DOHH2 (cell line): ENCODE measurements around the gene MRPL18.

ENCODE experiments used
- H3F3A ChIP-seq: fragments of 200-600 bp; sonication (generic), shearing (Covaris generic); 2 replicates; pipeline ENCODE4 v1.6.0; 2016; ENCODE audit warnings: antibody characterized with exemption, mild to moderate bottlenecking; ENCODE audit not compliant: control insufficient read depth, insufficient read depth
- H3K27ac ChIP-seq: fragments of 200-600 bp; sonication (generic); 2 replicates; pipeline ENCODE4 v1.5.1; 2014; ENCODE audit warnings: low read depth, mild to moderate bottlenecking, low read length, moderate library complexity
- H3K27me3 ChIP-seq: fragments of 200-600 bp; sonication (generic); 2 replicates; pipeline ENCODE4 v1.6.1; 2014; ENCODE audit warnings: mild to moderate bottlenecking, low read length, mixed read lengths; ENCODE audit not compliant: control insufficient read depth
- H3K36me3 ChIP-seq: fragments of 200-600 bp; sonication (generic); 2 replicates; pipeline ENCODE4 v1.6.1; 2014; ENCODE audit warnings: mild to moderate bottlenecking, low read length, moderate library complexity, mixed read lengths; ENCODE audit not compliant: control insufficient read depth
- H3K4me1 ChIP-seq: fragments of 200-600 bp; sonication (generic); 2 replicates; pipeline ENCODE4 v1.6.1; 2014; ENCODE audit warnings: mild to moderate bottlenecking, low read length, mixed read lengths; ENCODE audit not compliant: control insufficient read depth
- H3K4me2 ChIP-seq: fragments of 200-600 bp; sonication (generic); 2 replicates; pipeline ENCODE4 v1.6.0; 2014; ENCODE audit warnings: mild to moderate bottlenecking, low read length, moderate library complexity
- H3K4me3 ChIP-seq: fragments of 200-600 bp; sonication (generic); 2 replicates; pipeline ENCODE4 v1.5.1; 2014; ENCODE audit warnings: mild to moderate bottlenecking, low read length, mixed read lengths
- H3K79me2 ChIP-seq: fragments of 200-600 bp; sonication (generic); 2 replicates; pipeline ENCODE4 v1.6.1; 2014; ENCODE audit warnings: mild to moderate bottlenecking, low read length, mixed read lengths; ENCODE audit not compliant: control insufficient read depth
- H3K9me2 ChIP-seq: fragments of 200-600 bp; sonication (generic); replicated peaks from 2 replicates; pipeline ENCODE4 v1.6.1; 2014; ENCODE audit warnings: mild to moderate bottlenecking, low read length, mixed read lengths; ENCODE audit not compliant: control insufficient read depth
- H3K9me3 ChIP-seq: fragments of 200-600 bp; sonication (generic); 2 replicates; pipeline ENCODE4 v1.6.1; 2014; ENCODE audit warnings: antibody characterized with exemption, low read length, mixed read lengths; ENCODE audit not compliant: control insufficient read depth, insufficient read depth
- H4K20me1 ChIP-seq: fragments of 200-600 bp; sonication (generic); 2 replicates; pipeline ENCODE4 v1.6.0; 2014; ENCODE audit warnings: low read depth, mild to moderate bottlenecking, antibody characterized with exemption, low read length, moderate library complexity; ENCODE audit not compliant: control insufficient read depth, insufficient read depth
- EZH2phosphoT487 ChIP-seq: fragments of 200-600 bp; sonication (generic); IDR thresholded peaks from 2 replicates; pipeline ENCODE4 v1.6.1; 2017; ENCODE audit warnings: borderline replicate concordance, mild to moderate bottlenecking, antibody characterized with exemption, low read length, moderate library complexity, mixed read lengths
- TF ChIP-seq, protein P1 (sequence below): fragments of 200-600 bp; sonication (generic); IDR thresholded peaks from one replicate; pipeline ENCODE4 v1.5.1; 2014; ENCODE audit warnings: antibody characterized with exemption, mild to moderate bottlenecking, low read depth, low read length; ENCODE audit not compliant: poor library complexity, severe bottlenecking

MRPL18 gene

GRCh38 chr6:159778131-159778530 lies 12.1 kb upstream of the MRPL18 start:
- H3K4me2 ChIP-seq, result no peak overlapping the region
- H3K27ac ChIP-seq, result no peak overlapping the region
- no peaks in the 10 kb centered on the region for H3K9me2 ChIP-seq
- H3F3A ChIP-seq, result peaks cover 82% of the 10 kb centered on the region
- peaks cover 96% of the 10 kb centered on the region for H3K36me3 ChIP-seq
- peaks cover 20% of the 10 kb centered on the region for H3K79me2 ChIP-seq
- TF ChIP-seq, protein P1, sequence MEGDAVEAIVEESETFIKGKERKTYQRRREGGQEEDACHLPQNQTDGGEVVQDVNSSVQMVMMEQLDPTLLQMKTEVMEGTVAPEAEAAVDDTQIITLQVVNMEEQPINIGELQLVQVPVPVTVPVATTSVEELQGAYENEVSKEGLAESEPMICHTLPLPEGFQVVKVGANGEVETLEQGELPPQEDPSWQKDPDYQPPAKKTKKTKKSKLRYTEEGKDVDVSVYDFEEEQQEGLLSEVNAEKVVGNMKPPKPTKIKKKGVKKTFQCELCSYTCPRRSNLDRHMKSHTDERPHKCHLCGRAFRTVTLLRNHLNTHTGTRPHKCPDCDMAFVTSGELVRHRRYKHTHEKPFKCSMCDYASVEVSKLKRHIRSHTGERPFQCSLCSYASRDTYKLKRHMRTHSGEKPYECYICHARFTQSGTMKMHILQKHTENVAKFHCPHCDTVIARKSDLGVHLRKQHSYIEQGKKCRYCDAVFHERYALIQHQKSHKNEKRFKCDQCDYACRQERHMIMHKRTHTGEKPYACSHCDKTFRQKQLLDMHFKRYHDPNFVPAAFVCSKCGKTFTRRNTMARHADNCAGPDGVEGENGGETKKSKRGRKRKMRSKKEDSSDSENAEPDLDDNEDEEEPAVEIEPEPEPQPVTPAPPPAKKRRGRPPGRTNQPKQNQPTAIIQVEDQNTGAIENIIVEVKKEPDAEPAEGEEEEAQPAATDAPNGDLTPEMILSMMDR, result no peak
- no peak for TF ChIP-seq EZH2phosphoT487
- H3K4me1 ChIP-seq, result no peaks in the 10 kb centered on the region
- no peak overlapping the region for H3K4me3 ChIP-seq
- peaks cover 10% of the 10 kb centered on the region; the same call in 1 of the 2 replicates for H4K20me1 ChIP-seq
- no peaks in the 10 kb centered on the region for H3K9me3 ChIP-seq
- H3K27me3 ChIP-seq, result no peaks in the 10 kb centered on the region

- Histone ChIP-seq H3K79me2 (peaks cover 25% of the 10 kb centered on the region), H3K4me1 (no peaks in the 10 kb centered on the region), H3K4me2 (no peak overlapping the region), H3K36me3 (peaks cover 98% of the 10 kb centered on the region), H3K4me3 (no peak overlapping the region), H3K9me2 (no peaks in the 10 kb centered on the region), H3K27ac (no peak overlapping the region), H3K27me3 (no peaks in the 10 kb centered on the region), H4K20me1 (peaks cover 10% of the 10 kb centered on the region; the same call in 1 of the 2 replicates), H3F3A (peaks cover 85% of the 10 kb centered on the region), H3K9me3 (no peaks in the 10 kb centered on the region)
- TF ChIP-seq, protein P1, result no peak
- no peak for TF ChIP-seq EZH2phosphoT487
These were observed 11.6 kb upstream of the MRPL18 start for GRCh38 chr6:159778542-159779103.

GRCh38 chr6:159788276-159788675 lies 2.0 kb upstream of the MRPL18 start:
- peaks cover 96% of the 10 kb centered on the region for H3K79me2 ChIP-seq
- TF ChIP-seq EZH2phosphoT487, result no peak
- TF ChIP-seq, protein P1, result no peak
- H3K9me3 ChIP-seq, result no peaks in the 10 kb centered on the region
- H4K20me1 ChIP-seq, result peaks cover 23% of the 10 kb centered on the region
- H3K4me2 ChIP-seq, result peak overlapping the region; percentile 83
- H3K4me3 ChIP-seq, result peak overlapping the region; percentile 97
- H3K9me2 ChIP-seq, result no peaks in the 10 kb centered on the region
- peaks cover 49% of the 10 kb centered on the region for H3K4me1 ChIP-seq
- H3K27ac ChIP-seq, result no peak overlapping the region
- no peaks in the 10 kb centered on the region for H3K27me3 ChIP-seq
- peaks cover 91% of the 10 kb centered on the region for H3K36me3 ChIP-seq
- H3F3A ChIP-seq, result peaks cover 24% of the 10 kb centered on the region
